K562 (cell line): ENCODE results near the gene GPR137C. TPM values are rescaled to one million over a fixed set of nuclear protein-coding genes. Genes with fewer than 3 reads are reported as not detected.

Experiments used
- ATAC-seq: fragments of 200-7000 bp; cut with Tn5 transposase; 3 replicates; pipeline ENCODE4 v1.9.1; 2020; ENCODE audit warnings: moderate library complexity
- BruUV-seq: library from RNA; stranded (reverse); fragments of 400-500 nt; replicated peaks from 2 replicates; lab custom pipeline; 2021; lab: Mats Ljungman, UMichigan
- CTCF ChIA-PET: fragments of 300-600 bp; formaldehyde crosslinking; extraction: SDS; loops from one replicate; lab custom pipeline; 2021; ENCODE audit warnings: low intra/inter-chr PET ratio; lab: Yijun Ruan, JAX
- POLR2A ChIA-PET: fragments of 300-600, 350-650 bp; sonication (Branson Sonifier 250); formaldehyde crosslinking; extraction: SDS; loops from one replicate; lab custom pipeline; 2021; ENCODE audit warnings: antibody characterized with exemption, inconsistent platforms; lab: Yijun Ruan, JAX
- DNase-seq, 4 experiments: peaks; one replicate each; pipeline versions ENCODE4 v3.0.0 to v3.0.0-alpha.2; 2011 to 2018; ENCODE audit warnings: low spot score in 3 of 4, mixed read lengths in 3 of 4; ENCODE audit errors: extremely low read depth in 1 of 4
- FAIRE-seq: peaks from 2 replicates; lab custom pipeline; 2011; peaks lifted over from hg19 to GRCh38; lab: Jason Lieb, UNC
- H2AFZ ChIP-seq: 2 replicates; pipeline ENCODE4 v1.6.0; 2011; ENCODE audit warnings: low read depth, low read length, control low read depth, inconsistent platforms
- H3K27ac ChIP-seq: fragments of 200-600 bp; 3 replicates; pipeline ENCODE4 v1.8.0; 2011; ENCODE audit warnings: low read depth, mild to moderate bottlenecking, control low read depth, inconsistent platforms, low read length, moderate library complexity, mixed read lengths; ENCODE audit errors: extremely low read depth
- H3K27me3 ChIP-seq, 2 experiments: fragments of 300-600 bp in 1 of 2; 2 replicates in 1 of 2; 3 replicates in 1 of 2; pipeline versions ENCODE4 v1.6.0 to v1.8.0; 2011; ENCODE audit warnings: inconsistent platforms in 2 of 2, low read length in 2 of 2, mild to moderate bottlenecking in 1 of 2, mixed read lengths in 1 of 2, moderate library complexity in 1 of 2; ENCODE audit not compliant: control insufficient read depth in 2 of 2, insufficient read depth in 2 of 2
- H3K36me3 ChIP-seq: fragments of 300-600 bp; 3 replicates; pipeline ENCODE4 v1.8.0; 2011; ENCODE audit warnings: mild to moderate bottlenecking, low read length, inconsistent platforms; ENCODE audit not compliant: control insufficient read depth, insufficient read depth
- H3K4me1 ChIP-seq, 2 experiments: fragments of 200-600 bp in 1 of 2; replicated peaks in 1 of 2; 2 replicates in 1 of 2; 3 replicates in 1 of 2; pipeline versions ENCODE4 v1.5.1 to v1.8.0; 2011; ENCODE audit warnings: inconsistent platforms in 2 of 2, low read length in 2 of 2, mild to moderate bottlenecking in 1 of 2, mixed read lengths in 1 of 2, moderate library complexity in 1 of 2; ENCODE audit not compliant: control insufficient read depth in 2 of 2, insufficient read depth in 2 of 2
- H3K4me2 ChIP-seq: 2 replicates; pipeline ENCODE4 v1.6.1; 2011; ENCODE audit warnings: low read length, control low read depth, inconsistent platforms, mixed read lengths; ENCODE audit not compliant: insufficient read depth
- H3K4me3 ChIP-seq: fragments of 200-600 bp; sonication (generic), shearing (Covaris generic); 2 replicates; pipeline ENCODE4 v1.5.1; 2016; ENCODE audit warnings: control low read depth, inconsistent platforms
- H3K79me2 ChIP-seq: fragments of 200-600 bp; 3 replicates; pipeline ENCODE4 v1.8.0; 2011; ENCODE audit warnings: low read length, inconsistent platforms; ENCODE audit not compliant: control insufficient read depth, insufficient read depth
- H3K9ac ChIP-seq, 2 experiments: 2 replicates each; pipeline versions ENCODE4 v1.6.0 to v1.6.1; 2011; ENCODE audit warnings: low read depth in 2 of 2, low read length in 2 of 2, control low read depth in 1 of 2, inconsistent platforms in 1 of 2, mild to moderate bottlenecking in 1 of 2, mixed read lengths in 1 of 2; ENCODE audit not compliant: insufficient read depth in 1 of 2
- H3K9me1 ChIP-seq: one replicate; pipeline ENCODE4 v1.6.0; 2011; ENCODE audit warnings: inconsistent platforms, mild to moderate bottlenecking, low read length, moderate library complexity; ENCODE audit not compliant: control insufficient read depth, insufficient read depth
- H3K9me3 ChIP-seq: replicated peaks from 2 replicates; pipeline ENCODE4 v1.5.1; 2011; ENCODE audit warnings: low read depth, low read length, inconsistent platforms; ENCODE audit not compliant: control insufficient read depth, insufficient read depth
- H4K20me1 ChIP-seq: replicated peaks from 2 replicates; pipeline ENCODE4 v1.6.1; 2011; ENCODE audit warnings: low read length, inconsistent platforms, mixed read lengths; ENCODE audit not compliant: control insufficient read depth, insufficient read depth
- CHD2 ChIP-seq: IDR thresholded peaks from 2 replicates; pipeline ENCODE4 v1.6.1; 2011; ENCODE audit warnings: low read depth, low read length
- FOXJ3 ChIP-seq: sonication (generic); formaldehyde crosslinking; IDR thresholded peaks from 2 replicates; pipeline ENCODE4 v1.4.0; 2020; ENCODE audit warnings: mild to moderate bottlenecking, missing genetic modification reagents
- KLF1 ChIP-seq: fragments of 450-650 bp; IDR thresholded peaks from 2 replicates; pipeline ENCODE4 v1.6.1; 2016; ENCODE audit warnings: missing genetic modification characterization, missing compliant biosample characterization
- SRSF3 ChIP-seq: fragments of 200-400 bp; formaldehyde crosslinking; IDR thresholded peaks from 2 replicates; pipeline ENCODE4 v1.6.1; 2016; ENCODE audit warnings: mild to moderate bottlenecking, low read length, moderate library complexity; ENCODE audit not compliant: insufficient read depth
- ZBTB1 ChIP-seq: sonication (generic); formaldehyde crosslinking; IDR thresholded peaks from 2 replicates; pipeline ENCODE4 v1.8.1; 2023; ENCODE audit warnings: missing genetic modification reagents, low read depth, mild to moderate bottlenecking, borderline replicate concordance
- ZHX1 ChIP-seq: fragments of 150-350 bp; conservative IDR thresholded peaks from 2 replicates; pipeline ENCODE4 v1.6.1; 2014; ENCODE audit warnings: low read length
- ZNF133 ChIP-seq: fragments of 250-450 bp; sonication (Bioruptor Pico); IDR thresholded peaks from 2 replicates; pipeline ENCODE4 v1.4.0; 2020; ENCODE audit warnings: mild to moderate bottlenecking
- WGBS: fragments of 100-300 bp; shearing (Covaris generic); methylation state at CpG from one replicate; pipeline ENCODE4 v1.1.6; 2016; ENCODE audit warnings: low coverage, mixed read lengths; ENCODE audit not compliant: insufficient coverage; ENCODE audit errors: missing lambda C conversion rate; 5-methylcytosine and 5-hydroxymethylcytosine counted together
- in situ Hi-C: fragments of 300-500 bp; cut with MboI; formaldehyde crosslinking; loops from 4 replicates; pipeline ENCODE4 v1.15.0; 2018; ENCODE audit warnings: inconsistent platforms, mixed read lengths
- intact Hi-C: fragments of 100-400 bp; cut with micrococcal nuclease; formaldehyde crosslinking; loops from 2 replicates; pipeline ENCODE4 v1.14.2; 2022
- polyA plus RNA-seq, 8 experiments: library from polyadenylated mRNA; depleted of rRNA in 4 of 8; stranded (reverse) in 5 of 8; unstranded in 3 of 8; fragments of >200 nt; fragmentation: Nextera tagmentation in 2 of 8; fragmentation: Illumina TruSeq in 1 of 8; extraction: Ambion mirVana in 2 of 8; extraction: Trizol in 1 of 8; gene quantifications; 2 replicates each; pipeline versions ENCODE4 v1.2.1 to v1.2.3, GENCODE V29; 2011 to 2014; ENCODE audit warnings: inconsistent platforms in 1 of 8, missing spikeins in 1 of 8
- total RNA-seq, 7 experiments: library from RNA; depleted of rRNA in 6 of 7; stranded (reverse); fragments of >200 nt in 6 of 7; fragmentation: Illumina TruSeq in 2 of 7; extraction: Trizol in 2 of 7; gene quantifications; 2 replicates each; pipeline versions ENCODE4 v1.2.1 to v1.2.3, GENCODE V29; 2011 to 2021; ENCODE audit warnings: low replicate concordance in 1 of 7
- TF ChIP-seq, protein P1 (sequence below): fragments of 200-800 bp; sonication (Bioruptor generic); IDR thresholded peaks from 2 replicates; pipeline ENCODE4 v1.6.1; 2016; ENCODE audit warnings: missing genetic modification characterization, missing compliant biosample characterization
- TF ChIP-seq, protein P2 (sequence below): sonication (generic); formaldehyde crosslinking; IDR thresholded peaks from 2 replicates; pipeline ENCODE4 v1.8.0; 2023; ENCODE audit warnings: mild to moderate bottlenecking, missing genetic modification reagents

GPR137C gene
- total and polyA plus RNA-seq, 9 of the 15 experiments (the other 6 are each of a cell fraction or from before 2014, with no cell fraction given): 0.03 to 0.31 (median 0.06) TPM; not detected in 4

DNA sequence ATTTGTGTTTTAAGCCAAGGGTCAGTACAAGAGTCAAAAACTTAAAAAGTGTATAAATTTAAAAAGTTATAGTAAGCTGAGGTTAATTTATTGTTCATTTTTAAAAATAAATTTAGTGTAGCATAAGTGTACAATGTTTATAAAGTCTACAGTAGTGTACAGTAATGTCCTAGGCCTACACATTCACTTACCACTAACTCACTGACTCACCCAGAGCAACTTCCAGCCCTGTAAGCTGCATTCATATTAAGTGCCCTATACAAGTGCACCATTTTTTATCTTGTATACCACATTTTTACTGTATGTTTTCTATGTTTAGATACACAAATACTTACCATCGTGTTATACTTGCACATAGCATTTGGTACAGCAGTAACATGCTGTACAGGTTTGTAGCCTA is 37.7 kb downstream of the GPR137C start (continued):
- TF ChIP-seq, protein P1, sequence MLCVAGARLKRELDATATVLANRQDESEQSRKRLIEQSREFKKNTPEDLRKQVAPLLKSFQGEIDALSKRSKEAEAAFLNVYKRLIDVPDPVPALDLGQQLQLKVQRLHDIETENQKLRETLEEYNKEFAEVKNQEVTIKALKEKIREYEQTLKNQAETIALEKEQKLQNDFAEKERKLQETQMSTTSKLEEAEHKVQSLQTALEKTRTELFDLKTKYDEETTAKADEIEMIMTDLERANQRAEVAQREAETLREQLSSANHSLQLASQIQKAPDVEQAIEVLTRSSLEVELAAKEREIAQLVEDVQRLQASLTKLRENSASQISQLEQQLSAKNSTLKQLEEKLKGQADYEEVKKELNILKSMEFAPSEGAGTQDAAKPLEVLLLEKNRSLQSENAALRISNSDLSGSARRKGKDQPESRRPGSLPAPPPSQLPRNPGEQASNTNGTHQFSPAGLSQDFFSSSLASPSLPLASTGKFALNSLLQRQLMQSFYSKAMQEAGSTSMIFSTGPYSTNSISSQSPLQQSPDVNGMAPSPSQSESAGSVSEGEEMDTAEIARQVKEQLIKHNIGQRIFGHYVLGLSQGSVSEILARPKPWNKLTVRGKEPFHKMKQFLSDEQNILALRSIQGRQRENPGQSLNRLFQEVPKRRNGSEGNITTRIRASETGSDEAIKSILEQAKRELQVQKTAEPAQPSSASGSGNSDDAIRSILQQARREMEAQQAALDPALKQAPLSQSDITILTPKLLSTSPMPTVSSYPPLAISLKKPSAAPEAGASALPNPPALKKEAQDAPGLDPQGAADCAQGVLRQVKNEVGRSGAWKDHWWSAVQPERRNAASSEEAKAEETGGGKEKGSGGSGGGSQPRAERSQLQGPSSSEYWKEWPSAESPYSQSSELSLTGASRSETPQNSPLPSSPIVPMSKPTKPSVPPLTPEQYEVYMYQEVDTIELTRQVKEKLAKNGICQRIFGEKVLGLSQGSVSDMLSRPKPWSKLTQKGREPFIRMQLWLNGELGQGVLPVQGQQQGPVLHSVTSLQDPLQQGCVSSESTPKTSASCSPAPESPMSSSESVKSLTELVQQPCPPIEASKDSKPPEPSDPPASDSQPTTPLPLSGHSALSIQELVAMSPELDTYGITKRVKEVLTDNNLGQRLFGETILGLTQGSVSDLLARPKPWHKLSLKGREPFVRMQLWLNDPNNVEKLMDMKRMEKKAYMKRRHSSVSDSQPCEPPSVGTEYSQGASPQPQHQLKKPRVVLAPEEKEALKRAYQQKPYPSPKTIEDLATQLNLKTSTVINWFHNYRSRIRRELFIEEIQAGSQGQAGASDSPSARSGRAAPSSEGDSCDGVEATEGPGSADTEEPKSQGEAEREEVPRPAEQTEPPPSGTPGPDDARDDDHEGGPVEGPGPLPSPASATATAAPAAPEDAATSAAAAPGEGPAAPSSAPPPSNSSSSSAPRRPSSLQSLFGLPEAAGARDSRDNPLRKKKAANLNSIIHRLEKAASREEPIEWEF (CRISPR knock-in tag): no peak
- TF ChIP-seq FOXJ3 (CRISPR knock-in tag) (no peak), KLF1 (tag) (no peak)

GRCh38 chr14:52596320-52596719 is 43.7 kb downstream of the GPR137C start:
- no peak for DNase-seq
- FAIRE-seq: no peak
- H3K4me3 ChIP-seq: no peak overlapping the region
- H3K4me1 ChIP-seq: no peaks in the 10 kb centered on the region
- intact Hi-C loops (no loop called here), in situ Hi-C loops (no loop called here)
- no peaks in the 10 kb centered on the region for H3K9me3 ChIP-seq
- no peak overlapping the region for H3K27ac ChIP-seq
- no peak overlapping the region for H2AFZ ChIP-seq
- no peak overlapping the region for H3K9ac ChIP-seq
- H3K27me3 ChIP-seq: peaks cover 0 to 8% of the 10 kb centered on the region in 2 experiments; a peak in 1 of 5 replicates
- 0% methylated on average over 3 of the region's 10 CpGs for WGBS
- no peaks in the 10 kb centered on the region for H3K36me3 ChIP-seq
- no TSS peak for BruUV-seq
- ChIA-PET CTCF (no interaction called here), POLR2A (no interaction called here)
- no peak for ATAC-seq
- no peaks in the 10 kb centered on the region for H3K9me1 ChIP-seq
- no peaks in the 10 kb centered on the region for H4K20me1 ChIP-seq
- no peak overlapping the region for H3K4me2 ChIP-seq
- no peaks in the 10 kb centered on the region for H3K79me2 ChIP-seq
- TF ChIP-seq ZHX1 (no peak), ZNF133 (CRISPR knock-in tag) (no peak), ZBTB1 (CRISPR knock-in tag) (no peak), SRSF3 (no peak), CHD2 (no peak)
- TF ChIP-seq, protein P2, sequence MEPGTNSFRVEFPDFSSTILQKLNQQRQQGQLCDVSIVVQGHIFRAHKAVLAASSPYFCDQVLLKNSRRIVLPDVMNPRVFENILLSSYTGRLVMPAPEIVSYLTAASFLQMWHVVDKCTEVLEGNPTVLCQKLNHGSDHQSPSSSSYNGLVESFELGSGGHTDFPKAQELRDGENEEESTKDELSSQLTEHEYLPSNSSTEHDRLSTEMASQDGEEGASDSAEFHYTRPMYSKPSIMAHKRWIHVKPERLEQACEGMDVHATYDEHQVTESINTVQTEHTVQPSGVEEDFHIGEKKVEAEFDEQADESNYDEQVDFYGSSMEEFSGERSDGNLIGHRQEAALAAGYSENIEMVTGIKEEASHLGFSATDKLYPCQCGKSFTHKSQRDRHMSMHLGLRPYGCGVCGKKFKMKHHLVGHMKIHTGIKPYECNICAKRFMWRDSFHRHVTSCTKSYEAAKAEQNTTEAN: no peak
